ENCODE data around the gene NEO1.

DNA sequence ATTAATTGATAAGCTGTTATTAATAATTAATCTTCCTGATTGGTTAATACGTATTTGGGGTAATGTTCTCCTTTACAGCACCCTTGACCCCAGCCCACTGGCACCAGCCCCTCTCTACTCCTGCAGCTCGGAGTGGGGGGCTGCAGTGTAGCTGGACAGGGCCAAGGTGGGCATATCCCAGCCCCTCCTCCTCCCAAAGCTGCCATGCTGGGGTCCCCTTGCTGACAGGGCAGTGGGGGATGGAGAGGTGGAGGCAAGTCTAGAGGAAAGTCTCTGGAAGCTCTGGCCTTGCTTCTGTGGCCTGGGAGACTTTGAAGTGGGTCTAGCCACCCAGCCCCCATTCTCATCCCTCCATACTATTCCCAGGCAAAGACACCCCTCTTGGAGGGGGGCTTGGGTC, 280.7 kb downstream of the NEO1 start:
- no peak for TF ChIP-seq POLR2AphosphoS5 (IDR thresholded peaks at IDR 0.05; ENCODE audit: borderline replicate concordance, low read depth, low read length)
- TF ChIP-seq EZH2 (IDR thresholded peaks at IDR 0.05) = no peak
- TF ChIP-seq FOXP2 (optimal IDR thresholded peaks at IDR 0.05; ENCODE audit: control extremely low read depth, extremely low read length, insufficient read depth) = no peak

Measured in SK-N-MC (cell line).